ENCODE data around the gene CHST11. TPM values are rescaled to one million over a fixed set of nuclear protein-coding genes. Genes with fewer than 3 reads are reported as not detected.

CHST11 gene
- total RNA-seq, 3 donors from 2014 or later, result 12.5 to 16.4 (median 15.5) TPM

DNA sequence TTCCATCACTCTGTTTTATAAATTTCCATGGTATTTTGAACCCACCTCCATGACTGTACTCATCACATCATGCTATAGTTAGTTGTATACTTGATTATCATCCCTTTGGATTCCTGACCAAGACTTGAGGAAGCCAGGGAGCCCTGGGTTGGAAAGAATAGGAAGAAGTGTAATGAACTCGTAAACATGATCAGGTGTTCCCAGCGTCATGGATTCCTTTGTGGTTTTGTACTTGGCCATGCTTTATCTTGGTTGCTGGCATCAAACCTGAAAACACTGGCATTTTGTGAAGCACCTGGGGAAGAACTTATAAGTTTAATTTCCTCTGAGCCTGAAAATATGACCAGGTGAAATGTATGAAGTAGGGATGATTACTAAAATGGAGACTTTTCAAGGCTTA is 76.4 kb downstream of the CHST11 start:
- intact Hi-C loops (cut with DNase I; ENCODE audit: low total_unique reads), result no loop called here
- H3K27me3 ChIP-seq, result no peaks in the 10 kb centered on the region
- DNase-seq (ENCODE audit: low spot score in 2 of 2), result peak in 1 of 2 donors; percentile 38
- TF ChIP-seq POLR2A (IDR thresholded peaks at IDR 0.05) (no peak), POLR2AphosphoS5 (IDR thresholded peaks at IDR 0.05) (no peak)
- TF ChIP-seq, protein P1, sequence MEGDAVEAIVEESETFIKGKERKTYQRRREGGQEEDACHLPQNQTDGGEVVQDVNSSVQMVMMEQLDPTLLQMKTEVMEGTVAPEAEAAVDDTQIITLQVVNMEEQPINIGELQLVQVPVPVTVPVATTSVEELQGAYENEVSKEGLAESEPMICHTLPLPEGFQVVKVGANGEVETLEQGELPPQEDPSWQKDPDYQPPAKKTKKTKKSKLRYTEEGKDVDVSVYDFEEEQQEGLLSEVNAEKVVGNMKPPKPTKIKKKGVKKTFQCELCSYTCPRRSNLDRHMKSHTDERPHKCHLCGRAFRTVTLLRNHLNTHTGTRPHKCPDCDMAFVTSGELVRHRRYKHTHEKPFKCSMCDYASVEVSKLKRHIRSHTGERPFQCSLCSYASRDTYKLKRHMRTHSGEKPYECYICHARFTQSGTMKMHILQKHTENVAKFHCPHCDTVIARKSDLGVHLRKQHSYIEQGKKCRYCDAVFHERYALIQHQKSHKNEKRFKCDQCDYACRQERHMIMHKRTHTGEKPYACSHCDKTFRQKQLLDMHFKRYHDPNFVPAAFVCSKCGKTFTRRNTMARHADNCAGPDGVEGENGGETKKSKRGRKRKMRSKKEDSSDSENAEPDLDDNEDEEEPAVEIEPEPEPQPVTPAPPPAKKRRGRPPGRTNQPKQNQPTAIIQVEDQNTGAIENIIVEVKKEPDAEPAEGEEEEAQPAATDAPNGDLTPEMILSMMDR (IDR thresholded peaks at IDR 0.05), result no peak
- no peaks in the 10 kb centered on the region for H3K9me3 ChIP-seq
- H3K36me3 ChIP-seq, result no peaks in the 10 kb centered on the region
- H3K4me3 ChIP-seq, result no peak overlapping the region
- no peak overlapping the region for H3K27ac ChIP-seq
- peaks cover 0 to 5% of the 10 kb centered on the region in 2 donors for H3K4me1 ChIP-seq

DNA sequence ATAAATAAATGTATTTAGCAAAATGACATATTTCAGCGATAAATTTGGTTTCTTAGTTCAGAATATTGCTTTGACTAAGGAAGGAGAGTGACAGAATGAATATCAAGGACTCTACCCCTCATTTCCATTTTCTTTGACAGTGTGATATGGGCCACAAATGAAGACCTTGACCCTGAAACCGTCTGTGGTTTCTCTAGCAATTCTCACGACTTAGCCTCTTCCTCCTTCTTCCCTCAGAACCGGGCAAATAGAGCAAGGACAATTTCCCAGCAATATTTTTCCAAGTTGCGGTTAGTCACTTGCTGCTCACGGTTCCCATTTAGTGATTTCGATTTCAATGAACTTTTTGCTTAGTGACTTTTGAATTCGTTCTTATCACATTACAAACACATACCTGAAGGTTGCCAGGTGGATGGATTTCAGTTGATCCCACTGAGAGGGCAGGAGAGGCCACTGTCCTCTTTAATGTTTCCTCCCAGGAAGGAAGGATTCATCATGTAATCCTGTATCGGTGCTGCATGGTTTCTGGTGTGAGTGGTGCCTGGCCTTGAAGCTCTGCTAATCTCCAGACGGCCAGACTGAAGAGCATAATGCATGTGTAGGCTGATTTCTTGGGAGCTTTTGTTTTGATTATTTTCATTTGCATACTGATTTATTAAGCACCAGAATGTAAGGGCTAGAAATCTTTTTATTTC is 77.6 kb downstream of the CHST11 start:
- H3K9me3 ChIP-seq, result no peaks in the 10 kb centered on the region
- no peak for DNase-seq (ENCODE audit: low spot score in 2 of 2)
- TF ChIP-seq, protein P1 (IDR thresholded peaks at IDR 0.05), result no peak
- H3K4me3 ChIP-seq, result no peak overlapping the region
- no peaks in the 10 kb centered on the region for H3K36me3 ChIP-seq
- no peak overlapping the region for H3K27ac ChIP-seq
- H3K4me1 ChIP-seq, result peaks cover 0 to 5% of the 10 kb centered on the region in 2 donors
- intact Hi-C loops (cut with DNase I; ENCODE audit: low total_unique reads), result no loop called here
- no peaks in the 10 kb centered on the region for H3K27me3 ChIP-seq

DNA sequence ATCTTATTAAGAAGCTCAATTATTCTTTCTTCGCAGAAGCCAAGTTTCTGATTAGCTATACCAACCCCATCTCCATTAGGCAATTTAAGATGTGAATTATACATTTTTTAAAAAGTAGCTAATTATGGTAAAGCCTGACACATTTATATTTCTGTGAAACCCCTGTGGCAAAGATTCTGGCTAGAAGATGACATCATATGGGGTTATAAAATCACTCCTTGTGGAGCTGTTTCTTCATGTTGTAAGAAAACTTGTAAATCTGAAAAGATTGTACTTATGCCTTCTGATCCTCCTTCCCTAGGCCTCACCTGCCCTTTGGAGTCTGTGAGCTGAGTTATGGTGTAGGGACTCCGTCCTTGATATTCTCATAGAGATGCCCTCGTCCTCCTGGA is 78.1 kb downstream of the CHST11 start:
- intact Hi-C loops (cut with DNase I; ENCODE audit: low total_unique reads), result no loop called here
- no peak for DNase-seq (ENCODE audit: low spot score in 2 of 2)
- H3K36me3 ChIP-seq, result no peaks in the 10 kb centered on the region
- no peaks in the 10 kb centered on the region for H3K9me3 ChIP-seq
- no peak overlapping the region for H3K27ac ChIP-seq
- peaks cover 0 to 5% of the 10 kb centered on the region in 2 donors for H3K4me1 ChIP-seq
- TF ChIP-seq POLR2A (IDR thresholded peaks at IDR 0.05) (no peak), POLR2AphosphoS5 (IDR thresholded peaks at IDR 0.05) (no peak)
- TF ChIP-seq, protein P1 (IDR thresholded peaks at IDR 0.05), result no peak
- H3K4me3 ChIP-seq, result no peak overlapping the region
- H3K27me3 ChIP-seq, result no peaks in the 10 kb centered on the region

DNA sequence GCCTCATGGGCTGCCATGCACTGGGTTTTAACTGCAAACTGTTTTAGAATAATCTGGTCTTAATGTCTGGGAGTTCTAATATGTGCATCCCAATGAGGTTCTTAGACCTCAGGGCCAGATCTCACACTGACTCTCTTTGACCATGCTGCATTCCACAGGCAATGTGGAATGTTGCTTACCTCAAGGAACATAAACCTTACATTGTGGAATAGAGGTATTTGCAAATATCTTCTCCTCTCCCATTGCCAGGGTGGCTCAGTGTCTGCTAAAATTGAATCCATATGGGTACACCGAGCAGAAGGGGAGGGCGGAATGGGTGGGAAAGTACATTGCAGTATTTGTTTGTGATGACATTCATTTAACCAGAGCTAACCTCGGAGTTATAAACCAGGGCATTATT is 78.6 kb downstream of the CHST11 start:
- no peak overlapping the region for H3K27ac ChIP-seq
- TF ChIP-seq POLR2AphosphoS5 (IDR thresholded peaks at IDR 0.05), result no peak
- TF ChIP-seq, protein P1 (IDR thresholded peaks at IDR 0.05), result no peak
- no peak for TF ChIP-seq POLR2A (IDR thresholded peaks at IDR 0.05)
- no peaks in the 10 kb centered on the region for H3K9me3 ChIP-seq
- DNase-seq (ENCODE audit: low spot score in 2 of 2), result no peak
- H3K36me3 ChIP-seq, result no peaks in the 10 kb centered on the region
- intact Hi-C loops (cut with DNase I; ENCODE audit: low total_unique reads), result no loop called here
- peaks cover 0 to 5% of the 10 kb centered on the region in 2 donors for H3K4me1 ChIP-seq
- no peaks in the 10 kb centered on the region for H3K27me3 ChIP-seq
- H3K4me3 ChIP-seq, result no peak overlapping the region

DNA sequence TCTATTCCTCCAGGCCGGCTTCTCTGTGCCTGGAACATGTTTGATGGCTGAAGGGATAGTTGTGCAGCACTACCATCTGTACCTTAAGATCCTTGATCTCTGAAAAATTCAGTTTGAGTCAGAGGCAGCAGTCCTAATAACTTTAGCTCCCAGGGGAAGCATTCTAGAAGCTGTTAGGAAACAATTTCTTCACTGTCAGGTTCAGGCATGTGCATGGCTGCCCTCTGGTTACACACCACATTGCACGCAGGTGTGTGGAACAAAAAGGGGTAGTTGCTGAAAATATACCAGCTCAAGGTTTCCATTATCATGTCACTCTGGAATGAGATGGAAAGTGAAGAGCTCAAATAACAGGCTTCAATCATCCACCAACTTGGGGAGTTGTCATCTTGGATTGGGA is 80.1 kb downstream of the CHST11 start:
- TF ChIP-seq, protein P1 (IDR thresholded peaks at IDR 0.05), result no peak
- TF ChIP-seq POLR2A (IDR thresholded peaks at IDR 0.05) (no peak), POLR2AphosphoS5 (IDR thresholded peaks at IDR 0.05) (no peak)
- Histone ChIP-seq H3K4me1 (peaks cover 0 to 5% of the 10 kb centered on the region in 2 donors), H3K27me3 (no peaks in the 10 kb centered on the region), H3K4me3 (no peak overlapping the region), H3K36me3 (no peaks in the 10 kb centered on the region), H3K9me3 (no peaks in the 10 kb centered on the region), H3K27ac (no peak overlapping the region)
- DNase-seq (ENCODE audit: low spot score in 2 of 2), result no peak
- intact Hi-C loops (cut with DNase I; ENCODE audit: low total_unique reads), result no loop called here

All from breast epithelium (tissue), 4 donors.